ENCODE measurements around the gene TBC1D21.

TBC1D21 gene

DNA sequence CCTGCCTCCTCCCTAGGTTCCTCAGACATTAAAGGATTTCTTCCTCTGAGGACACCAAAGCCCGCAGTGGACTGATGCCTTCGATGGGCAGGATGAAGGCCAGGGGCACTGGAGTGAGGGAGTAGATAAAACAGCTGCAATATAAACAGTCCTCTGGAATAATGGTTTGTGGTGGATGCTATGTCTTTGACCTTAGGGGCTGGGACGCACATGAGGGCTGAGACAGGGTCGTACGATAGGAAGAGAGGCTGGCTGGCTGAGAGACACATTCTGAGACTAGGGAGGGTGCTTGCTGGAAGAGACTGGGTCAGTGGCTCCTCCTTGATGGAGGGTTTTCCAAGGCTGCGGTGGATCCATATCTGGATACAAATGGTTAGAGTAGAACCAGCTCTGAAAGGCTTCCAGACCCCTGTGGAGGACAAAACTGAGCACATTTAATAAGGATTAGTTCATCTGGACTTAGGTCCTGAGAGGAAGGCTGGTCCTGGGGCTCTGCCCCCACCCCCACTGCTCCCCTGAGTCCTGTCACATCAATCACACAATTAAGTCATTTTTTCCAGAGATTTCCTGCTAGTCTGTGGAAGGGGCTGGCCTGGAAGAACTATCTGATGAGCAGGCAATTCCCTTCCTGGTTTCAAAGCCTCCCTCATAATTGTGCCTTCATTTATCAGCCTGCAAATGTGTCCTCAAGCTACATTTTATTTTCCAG lies 15.8 kb downstream of the TBC1D21 start:
- DNase-seq (ENCODE audit: low spot score), result no peak

DNA sequence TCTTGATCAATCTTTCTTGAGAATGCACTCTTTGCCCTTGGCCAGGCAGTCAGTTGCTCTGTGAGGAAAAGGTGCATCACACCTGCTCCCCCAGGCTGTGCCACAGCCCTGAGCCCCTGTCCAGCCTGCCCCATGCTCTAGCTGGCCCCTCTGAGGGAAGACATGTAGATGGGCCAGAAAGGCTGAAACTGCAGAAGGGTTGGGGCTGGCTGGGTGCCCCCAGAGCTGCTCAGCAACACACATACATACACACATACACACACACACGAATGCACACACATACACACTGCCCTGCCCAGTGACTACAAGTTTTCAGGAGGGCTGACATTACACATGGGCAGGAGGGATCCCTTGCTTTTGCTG lies 16.4 kb downstream of the TBC1D21 start:
- no peak for DNase-seq (ENCODE audit: low spot score)

DNA sequence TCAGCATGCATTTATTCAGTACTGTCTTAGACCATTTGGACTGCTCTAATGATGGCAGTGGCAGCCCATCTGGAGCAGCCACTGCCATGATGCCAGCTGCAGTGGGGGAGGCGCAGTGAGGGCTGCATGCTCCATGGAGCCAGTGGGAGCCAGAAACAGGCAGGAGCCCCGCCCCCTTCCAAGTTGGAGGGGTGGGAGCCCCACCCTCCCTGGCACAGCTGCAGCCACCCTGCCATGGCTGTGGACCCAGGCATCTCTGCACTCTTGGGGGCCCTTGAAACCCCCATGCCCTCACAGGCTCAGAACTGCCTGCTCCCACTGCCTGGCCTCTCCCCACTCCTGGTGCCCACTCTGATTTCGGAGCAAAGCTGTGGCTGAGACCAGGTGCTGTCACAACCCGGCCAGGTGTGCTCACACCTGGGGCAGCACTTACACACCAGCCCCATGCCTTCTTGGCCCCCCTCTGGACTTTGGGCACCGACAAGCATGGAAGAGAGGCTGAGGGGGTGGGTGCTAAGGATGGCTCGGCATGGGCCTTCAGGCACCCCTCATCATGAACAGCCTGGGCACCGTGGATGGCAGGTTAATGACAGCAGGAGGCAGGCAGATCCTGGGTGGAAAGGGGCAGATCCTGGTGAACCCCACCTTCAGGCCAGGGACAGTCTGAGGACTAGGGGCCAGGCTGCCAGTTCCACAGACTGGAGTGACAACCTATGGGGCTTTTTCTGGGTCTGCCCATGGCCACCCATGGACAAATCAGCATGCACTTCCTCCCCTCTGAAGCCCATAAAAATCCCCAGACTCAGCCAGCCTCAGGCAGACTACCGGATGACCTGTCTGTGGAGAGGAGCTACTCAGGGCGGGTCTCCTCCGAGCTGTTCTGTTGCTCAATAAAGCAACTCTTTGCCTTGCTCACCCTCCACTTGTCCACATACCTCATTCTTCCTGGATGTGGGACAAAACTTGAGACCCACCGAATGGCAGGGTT lies 18.3 kb downstream of the TBC1D21 start:
- DNase-seq (ENCODE audit: low spot score), result no peak

DNA sequence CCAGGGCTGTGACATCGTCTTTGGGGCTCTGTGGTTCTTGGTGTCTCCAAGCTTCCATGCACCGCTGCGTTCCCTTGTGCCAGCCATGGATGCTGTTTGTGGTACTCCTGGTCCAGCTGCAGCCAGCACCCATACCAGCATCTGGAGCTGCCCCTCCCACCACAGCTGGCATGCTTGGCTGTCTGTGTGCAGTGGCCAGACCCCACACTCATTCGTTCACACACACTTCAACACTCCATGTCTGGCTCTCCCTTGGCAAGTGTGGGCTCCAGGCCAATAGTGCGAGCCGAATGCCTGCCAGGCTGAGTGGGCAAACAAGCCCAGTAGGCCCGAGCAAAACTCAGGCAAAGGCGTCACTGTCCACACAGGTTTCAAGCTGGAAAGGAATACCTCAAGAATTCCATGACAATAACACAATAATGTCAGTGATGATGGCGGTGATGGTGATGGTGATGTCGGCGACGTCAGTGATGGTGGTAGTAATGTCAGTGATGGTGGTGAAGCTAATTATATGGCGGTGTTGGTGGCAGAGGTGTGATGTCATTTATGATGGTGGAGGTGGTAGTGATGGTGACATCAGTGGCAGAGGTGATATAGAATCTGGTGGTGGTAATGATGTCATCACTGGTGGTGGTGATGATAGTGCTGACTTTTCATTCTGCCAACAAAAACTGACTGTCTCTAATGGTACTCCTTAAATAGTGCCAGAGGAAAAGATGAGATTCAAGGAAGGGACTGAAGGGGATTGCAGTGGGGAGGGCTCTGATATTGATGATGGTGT lies 19.3 kb downstream of the TBC1D21 start:
- DNase-seq (ENCODE audit: low spot score), result no peak

DNA sequence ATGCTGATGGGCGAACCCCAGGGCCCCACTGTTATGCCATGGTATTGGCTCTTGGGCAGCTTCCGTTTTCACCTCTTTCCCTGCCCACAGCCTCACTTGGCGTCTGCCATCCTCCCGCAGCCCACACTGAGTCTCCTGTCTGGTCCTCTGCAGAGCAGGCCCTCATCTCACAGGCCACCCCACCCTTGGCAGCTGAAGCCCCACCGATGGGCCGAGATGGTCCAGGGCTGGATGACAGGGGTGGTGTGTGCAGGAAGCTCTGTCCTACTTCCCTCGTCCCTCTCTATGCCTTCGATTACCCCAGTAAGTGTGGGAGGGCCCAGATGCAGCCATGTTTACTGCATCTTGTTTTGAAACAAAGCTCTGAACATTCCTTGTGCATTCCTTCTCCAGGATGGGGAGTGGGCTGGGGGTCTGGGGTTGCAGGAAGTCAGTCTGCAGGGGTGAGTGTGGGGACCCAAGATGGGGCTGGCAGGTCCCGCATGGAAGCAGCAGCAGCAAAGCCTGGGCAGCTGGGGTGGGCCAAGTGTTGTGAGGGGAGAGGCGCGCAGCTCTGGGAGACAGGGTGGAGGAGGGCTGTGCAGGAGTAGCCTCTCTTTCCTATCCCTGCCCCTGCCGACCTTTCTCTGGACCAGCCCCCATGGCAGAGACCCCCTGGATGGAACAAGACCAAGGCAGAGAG lies 20.9 kb downstream of the TBC1D21 start:
- no peak for DNase-seq (ENCODE audit: low spot score)

DNA sequence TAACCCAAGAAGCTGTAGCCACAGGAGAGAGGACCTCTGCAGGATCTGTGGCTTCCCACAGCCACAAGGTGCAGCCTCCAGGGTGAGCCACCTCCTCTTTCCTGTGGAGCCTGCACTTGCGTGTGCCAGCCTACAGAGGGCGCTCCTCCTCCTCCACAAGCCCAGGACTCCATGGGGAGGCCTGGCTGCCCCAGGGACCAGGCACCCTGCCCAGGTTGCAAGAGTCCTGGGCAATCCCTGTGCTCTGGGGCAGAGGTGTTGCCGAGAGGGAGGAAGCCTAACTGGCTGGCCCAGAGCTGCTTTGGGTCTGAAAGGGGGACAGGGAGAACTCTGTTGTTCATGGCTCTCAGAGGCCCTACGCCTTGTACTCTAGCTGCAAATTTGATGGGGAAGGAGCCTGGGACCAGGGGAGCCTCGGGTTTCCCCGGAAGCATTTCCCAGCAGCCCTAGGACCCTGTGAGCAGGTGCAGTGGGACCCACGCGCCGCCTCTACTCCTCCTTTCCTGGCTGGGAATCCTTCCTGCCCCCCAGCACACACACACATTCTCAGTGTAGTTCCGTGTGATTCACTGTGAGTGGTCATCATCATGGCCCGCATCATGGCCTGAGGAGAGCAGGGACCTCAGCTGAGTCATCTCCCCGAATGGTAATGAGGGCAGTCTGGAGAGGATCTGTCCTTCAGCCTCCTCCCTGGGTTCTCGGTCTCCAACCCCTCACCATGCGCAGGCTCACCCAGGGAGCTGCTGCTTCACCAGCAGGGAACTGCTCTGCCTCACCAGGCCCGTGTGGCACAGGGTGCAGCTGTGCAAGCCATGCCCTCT lies 24.3 kb downstream of the TBC1D21 start:
- no peak for DNase-seq (ENCODE audit: low spot score)

DNA sequence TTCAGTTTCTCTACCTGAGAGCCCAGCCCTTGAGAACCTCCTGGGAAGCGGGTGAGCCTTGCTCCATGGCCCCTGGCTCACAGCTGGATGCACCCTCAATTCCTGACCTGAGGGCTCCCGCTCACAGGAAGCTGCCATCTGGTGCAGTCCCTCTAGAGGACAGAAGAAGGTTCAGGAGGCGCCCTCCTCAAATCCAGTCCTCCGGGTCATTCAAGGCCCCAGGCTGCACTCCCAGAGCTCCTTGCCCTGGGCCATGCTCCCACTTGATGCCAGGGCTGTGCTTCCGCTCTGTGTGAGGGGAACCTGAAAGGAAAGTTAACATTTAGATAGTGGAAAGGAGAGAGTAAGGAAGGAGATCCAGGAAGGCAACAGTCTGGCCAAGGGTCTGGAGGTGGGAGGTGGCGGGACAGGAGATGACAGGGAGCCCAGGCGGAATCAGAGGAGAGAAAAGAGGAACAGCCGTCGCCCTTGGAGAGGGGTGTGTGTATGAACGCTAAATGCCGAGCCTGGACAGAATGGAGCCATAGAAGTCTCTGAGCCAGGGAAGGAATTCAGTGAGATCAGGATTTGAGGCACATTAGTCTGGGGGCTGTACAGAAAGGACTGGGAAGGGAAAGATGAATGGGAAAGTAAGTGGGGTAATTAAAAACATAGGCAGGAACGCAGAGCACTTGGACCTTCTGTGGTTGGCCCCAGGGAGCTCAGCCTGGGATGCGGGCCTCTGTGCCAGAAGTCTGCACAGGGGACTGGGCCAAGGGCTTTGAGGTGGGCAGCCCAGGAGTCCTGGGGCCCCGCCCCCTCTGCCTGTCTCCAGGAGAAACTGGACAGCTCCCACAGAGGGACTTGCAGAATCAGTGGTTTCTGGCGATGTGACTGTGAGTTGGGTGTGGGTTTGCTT lies 26.1 kb downstream of the TBC1D21 start:
- no peak for DNase-seq (ENCODE audit: low spot score)

DNA sequence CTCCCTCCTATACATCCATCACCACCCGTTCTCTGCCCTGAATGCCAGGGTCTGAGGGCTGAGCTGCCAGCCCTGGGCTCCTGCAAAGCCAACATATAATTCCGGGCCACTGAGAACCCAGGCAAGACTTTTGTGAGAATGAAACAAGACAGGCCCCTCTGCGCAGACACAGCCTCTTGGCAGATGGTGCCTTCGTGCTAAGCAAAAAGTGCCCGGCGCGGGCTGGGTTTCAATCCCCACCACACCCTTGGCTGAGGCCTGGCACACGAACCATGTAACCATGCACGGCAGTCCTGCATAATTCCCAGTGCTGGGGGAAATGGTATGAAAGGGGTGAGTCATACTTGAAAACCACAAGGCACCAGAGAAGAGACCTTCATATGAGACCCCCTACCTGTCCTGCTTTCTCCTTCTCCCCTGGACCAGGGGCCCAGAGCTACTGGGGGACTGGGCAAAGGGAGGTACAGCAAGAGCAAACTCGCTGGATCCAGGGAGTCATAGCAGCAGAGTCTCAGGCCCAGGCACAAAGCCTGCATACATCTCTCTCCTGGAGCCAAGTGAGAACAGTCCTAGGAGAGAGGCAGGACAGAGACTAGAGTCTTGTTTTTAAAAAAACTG lies 26.8 kb downstream of the TBC1D21 start:
- no peak for DNase-seq (ENCODE audit: low spot score)

DNA sequence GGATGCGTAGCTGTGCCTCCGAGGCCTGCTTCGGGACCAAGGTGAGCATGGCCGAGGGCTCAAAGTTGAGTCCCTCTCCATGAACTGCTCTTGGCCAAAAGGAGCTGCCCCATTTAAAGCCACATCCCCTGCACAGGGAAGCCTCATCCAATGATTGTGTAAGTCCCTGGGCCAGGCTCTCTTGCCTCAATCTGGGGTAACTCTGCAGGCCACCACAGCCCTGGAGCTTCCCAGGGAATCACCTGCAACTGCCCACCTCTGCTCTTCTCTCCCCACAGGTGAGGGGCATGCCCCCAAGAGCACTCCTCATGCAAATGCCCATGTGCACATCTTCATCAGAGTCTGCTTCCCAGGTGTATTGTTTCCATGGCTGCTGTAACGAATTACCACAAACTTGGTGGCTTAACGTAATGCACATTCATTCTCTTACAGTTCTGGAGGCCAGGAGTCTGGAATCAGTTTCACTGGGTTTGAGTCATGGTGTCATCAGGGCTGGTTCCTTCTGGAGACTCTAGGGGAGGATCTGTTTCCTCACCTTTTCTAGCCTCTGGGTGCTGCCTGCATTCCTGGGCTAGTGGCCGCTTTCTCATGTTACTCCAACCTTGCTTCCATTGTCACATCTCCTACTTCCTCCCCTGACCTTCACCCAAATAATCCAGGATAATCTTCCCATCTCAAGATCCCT lies 27.9 kb downstream of the TBC1D21 start:
- DNase-seq (ENCODE audit: low spot score), result no peak

DNA sequence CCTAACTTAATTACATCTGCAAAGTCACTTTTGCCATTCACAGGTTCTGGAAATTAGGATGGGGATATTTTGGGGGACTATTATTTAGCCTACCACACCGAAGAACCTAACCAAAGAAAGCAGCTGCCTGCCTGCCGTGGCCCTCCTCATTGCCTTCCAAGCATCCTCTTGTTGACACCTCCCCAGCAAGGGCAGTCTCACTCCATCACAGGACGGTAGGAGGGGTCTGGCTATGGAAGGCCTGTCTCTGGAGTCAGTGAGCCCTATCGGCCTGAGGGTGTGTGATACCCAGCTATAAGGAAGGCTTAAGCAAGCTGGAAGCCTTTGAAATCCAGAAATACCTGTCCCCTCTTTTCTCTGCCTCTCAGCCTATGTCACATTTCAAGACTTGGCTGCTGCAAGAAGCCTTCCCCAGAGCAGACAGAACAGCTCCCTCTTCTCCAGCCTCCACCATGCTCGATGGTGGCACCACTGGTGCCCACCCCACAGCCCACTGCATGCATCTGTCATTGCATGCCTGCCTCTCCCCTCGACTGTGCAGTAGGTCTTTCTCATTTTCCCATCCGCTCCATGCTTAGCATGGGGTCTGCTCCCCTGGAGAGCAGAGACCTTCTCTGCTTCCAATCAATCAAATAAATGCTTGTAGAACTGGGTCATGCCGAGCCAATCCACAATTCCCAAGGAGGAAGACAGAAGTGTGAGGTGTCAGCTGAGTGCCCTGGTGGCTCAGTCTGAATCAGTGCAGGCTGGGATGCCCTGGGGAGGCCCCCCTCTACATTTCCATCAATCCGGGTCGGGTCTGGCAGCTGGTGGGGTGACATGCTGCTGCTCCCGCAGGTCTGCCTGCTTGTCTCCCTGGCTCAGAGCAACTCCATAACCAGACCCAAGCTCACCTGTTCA lies 29.0 kb downstream of the TBC1D21 start:
- no peak for DNase-seq (ENCODE audit: low spot score)

DNA sequence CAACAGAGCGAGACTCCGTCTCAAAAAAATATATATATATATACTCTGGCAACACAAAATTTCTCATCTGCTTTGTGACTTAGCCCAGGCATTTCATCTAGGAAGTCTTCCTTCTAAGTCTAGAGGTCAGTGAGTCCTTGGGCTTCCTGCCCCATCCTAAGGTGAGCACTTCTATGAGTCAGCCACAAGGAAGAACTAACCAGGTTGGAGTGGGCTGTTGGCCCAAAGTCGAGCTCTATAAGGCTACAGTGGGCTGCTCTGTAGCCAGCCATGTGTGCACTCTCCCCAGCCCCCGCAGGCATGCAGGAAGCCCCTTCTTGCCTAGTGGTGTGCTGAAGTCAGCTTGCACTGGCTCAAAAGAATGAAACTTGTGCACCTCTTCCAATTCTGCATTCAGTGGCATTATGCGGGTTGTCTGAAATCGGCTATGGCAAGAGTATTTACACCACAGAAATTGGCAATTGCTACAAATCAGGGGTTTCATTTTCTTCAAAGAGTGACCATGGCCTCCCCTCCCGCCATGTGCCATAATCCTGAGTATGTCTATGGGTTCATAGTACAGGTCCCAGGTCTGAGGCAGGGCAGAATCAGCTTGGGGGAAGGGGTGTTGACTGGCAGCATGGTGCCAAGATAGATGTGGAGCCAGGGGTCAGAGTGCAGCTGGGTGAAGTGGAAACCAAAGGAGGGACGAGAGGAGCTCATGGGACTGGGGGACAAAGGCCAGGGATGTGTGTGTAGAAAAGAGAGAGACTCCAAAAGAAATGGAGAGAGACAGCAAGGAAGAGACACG lies 30.9 kb downstream of the TBC1D21 start:
- DNase-seq (ENCODE audit: low spot score), result no peak

DNA sequence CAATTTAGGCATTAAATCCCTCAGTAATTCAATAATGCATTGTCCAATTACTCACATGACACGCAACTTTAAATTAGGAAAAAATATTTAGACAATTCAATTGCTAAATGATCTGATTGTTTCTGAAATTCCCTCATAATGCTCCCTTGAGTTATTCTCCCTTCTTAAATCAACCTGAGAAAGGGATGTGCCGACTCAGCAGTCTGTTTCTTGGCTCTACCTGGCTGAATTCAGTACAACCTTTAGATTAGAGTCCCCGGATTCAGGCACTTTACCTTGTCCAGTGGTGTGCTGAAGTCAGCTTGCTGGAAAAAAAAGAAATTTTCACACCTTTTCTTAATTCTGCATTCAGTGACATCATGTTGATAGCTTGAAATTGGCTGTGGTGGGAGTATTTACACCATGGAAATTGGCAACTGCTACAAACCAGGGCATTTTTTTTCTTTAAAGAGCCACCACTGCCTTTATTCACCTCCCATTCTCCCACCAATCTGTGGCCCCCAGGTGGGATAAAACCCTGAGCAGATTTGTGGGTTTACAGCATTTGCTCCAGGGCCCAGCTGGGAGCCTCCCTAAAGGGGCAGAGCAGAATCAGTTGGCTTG lies 32.0 kb downstream of the TBC1D21 start:
- no peak for DNase-seq (ENCODE audit: low spot score)

DNA sequence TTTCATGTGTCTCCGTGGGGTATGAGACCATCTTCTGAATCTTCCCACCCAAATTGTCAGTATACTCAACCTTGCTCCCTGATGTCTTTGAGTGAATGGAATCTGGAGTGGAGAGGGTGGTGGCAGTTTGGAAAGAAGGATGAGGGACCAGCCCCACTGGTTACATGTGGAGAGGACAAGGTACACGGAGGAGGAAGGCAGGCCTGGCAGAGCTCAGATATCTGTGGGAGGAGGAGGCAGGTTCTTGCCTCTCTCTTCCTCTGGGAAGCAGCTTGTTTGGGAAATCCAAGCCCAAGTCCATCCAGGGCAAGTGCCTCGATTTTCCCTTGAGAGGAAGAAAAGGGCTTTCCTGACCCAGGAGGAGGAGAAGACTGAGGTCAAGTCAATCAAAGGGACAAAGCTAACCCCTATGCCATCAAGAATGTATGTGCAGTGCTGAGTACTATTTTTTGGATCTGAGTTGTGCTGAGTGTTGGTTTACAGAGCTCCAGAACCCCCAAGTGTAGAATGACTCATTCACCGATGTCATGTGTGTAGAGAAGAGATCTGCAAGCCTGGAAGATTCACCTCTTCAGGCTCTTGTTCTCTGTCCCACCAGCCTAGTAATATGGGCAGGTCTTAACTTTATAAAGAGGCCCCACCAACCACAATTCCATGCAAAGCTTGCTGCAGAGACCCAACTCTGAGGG lies 33.1 kb downstream of the TBC1D21 start:
- DNase-seq (ENCODE audit: low spot score), result no peak

DNA sequence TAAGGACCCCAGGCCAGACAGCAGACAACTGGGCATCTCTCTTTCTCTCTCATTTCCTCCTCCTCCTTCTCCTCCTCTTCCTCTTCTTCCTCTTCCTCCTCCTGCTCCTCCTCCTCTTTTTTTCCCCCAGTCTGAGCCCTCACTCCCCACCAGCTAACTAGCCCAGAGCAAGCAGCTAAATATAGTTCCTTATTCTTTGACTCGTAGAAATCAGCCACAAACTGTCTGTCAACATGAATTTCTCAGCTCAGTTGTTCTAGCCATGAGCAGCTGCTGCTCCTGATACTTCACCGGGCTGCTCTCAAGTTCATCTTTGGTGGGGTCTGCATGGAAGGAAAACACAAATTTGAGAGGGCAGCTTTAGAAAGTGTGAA lies 33.7 kb downstream of the TBC1D21 start:
- DNase-seq (ENCODE audit: low spot score), result no peak

DNA sequence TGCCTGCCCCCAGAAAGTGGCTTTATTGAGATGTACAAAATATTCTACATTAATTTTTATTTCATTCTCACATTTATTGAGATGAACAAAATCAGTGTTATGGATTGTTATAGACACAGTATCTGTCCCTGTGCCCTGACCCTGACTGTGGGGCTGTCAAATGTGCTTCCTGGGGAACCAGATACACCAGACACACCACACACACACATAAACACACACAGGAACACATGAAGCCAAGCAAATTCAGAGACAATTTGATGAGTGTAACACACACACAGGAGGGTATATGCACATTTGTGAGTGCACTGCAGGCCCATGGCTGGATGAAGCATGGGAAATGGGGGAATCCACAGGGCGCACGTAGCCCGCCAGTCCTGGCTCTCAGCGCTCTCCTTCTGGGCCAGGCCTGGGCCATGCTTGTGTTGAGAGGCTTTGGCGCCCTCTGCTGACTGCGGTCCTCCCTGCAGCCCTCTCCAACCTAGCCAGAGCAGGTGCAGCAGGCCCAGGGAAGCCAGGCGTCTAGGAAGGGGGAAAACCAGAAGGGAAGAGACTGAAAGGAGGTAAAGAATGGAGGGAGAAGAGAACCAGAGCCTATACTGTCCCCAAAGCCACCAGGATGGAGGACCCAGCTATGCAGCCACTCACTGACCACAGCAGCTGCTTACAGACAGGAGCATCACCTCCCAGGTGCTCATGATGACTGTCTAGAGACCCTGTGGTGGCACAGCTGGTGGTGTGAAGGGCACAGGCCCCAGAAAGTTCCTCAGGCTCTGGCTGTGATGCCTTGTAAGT lies 34.9 kb downstream of the TBC1D21 start:
- DNase-seq (ENCODE audit: low spot score), result peak; percentile 47

Measured in putamen (tissue), 1 donor.